NB4 (cell line): Measurements from ENCODE around the gene CCDC34.

Source experiments
- MYC ChIP-seq: IDR thresholded peaks from 2 replicates; pipeline ENCODE4 v1.6.1; 2011; ENCODE audit warnings: low read depth, low read length
- POLR2A ChIP-seq: IDR thresholded peaks from 2 replicates; pipeline ENCODE4 v1.6.1; 2011; ENCODE audit warnings: mild to moderate bottlenecking; ENCODE audit not compliant: insufficient read length; ENCODE audit errors: extremely low read depth
- TF ChIP-seq, protein P1 (sequence below): IDR thresholded peaks from one replicate; pipeline ENCODE4 v1.5.1; 2012; ENCODE audit warnings: low read depth, low read length
- TF ChIP-seq, protein P2 (sequence below): IDR thresholded peaks from 2 replicates; pipeline ENCODE4 v1.6.1; 2011; ENCODE audit warnings: low read depth, low read length

DNA sequence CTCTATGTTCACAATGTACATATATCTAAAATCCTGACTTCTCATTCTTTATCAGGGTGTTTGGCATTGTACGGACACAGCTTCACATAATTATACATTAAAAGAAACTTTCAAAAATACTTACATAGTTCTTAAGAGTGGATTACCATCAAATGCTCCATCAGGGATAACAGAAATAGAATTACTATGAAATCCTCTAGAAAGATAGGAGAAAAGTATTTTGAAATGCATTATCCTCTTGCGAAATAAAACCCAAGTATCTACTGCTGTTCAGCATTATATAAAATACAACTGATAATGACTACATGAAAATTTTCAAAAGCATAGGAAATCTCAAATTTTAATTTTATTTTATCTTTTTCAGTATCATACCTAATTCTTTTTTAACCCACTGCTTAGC lies 17.8 kb upstream of the CCDC34 start:
- TF ChIP-seq, protein P1, sequence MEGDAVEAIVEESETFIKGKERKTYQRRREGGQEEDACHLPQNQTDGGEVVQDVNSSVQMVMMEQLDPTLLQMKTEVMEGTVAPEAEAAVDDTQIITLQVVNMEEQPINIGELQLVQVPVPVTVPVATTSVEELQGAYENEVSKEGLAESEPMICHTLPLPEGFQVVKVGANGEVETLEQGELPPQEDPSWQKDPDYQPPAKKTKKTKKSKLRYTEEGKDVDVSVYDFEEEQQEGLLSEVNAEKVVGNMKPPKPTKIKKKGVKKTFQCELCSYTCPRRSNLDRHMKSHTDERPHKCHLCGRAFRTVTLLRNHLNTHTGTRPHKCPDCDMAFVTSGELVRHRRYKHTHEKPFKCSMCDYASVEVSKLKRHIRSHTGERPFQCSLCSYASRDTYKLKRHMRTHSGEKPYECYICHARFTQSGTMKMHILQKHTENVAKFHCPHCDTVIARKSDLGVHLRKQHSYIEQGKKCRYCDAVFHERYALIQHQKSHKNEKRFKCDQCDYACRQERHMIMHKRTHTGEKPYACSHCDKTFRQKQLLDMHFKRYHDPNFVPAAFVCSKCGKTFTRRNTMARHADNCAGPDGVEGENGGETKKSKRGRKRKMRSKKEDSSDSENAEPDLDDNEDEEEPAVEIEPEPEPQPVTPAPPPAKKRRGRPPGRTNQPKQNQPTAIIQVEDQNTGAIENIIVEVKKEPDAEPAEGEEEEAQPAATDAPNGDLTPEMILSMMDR, result no peak
- TF ChIP-seq, protein P2, sequence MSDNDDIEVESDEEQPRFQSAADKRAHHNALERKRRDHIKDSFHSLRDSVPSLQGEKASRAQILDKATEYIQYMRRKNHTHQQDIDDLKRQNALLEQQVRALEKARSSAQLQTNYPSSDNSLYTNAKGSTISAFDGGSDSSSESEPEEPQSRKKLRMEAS, result no peak
- TF ChIP-seq POLR2A (no peak), MYC (no peak)
